Measurements from ENCODE around the gene ADGRA1.

The ADGRA1 gene

DNA sequence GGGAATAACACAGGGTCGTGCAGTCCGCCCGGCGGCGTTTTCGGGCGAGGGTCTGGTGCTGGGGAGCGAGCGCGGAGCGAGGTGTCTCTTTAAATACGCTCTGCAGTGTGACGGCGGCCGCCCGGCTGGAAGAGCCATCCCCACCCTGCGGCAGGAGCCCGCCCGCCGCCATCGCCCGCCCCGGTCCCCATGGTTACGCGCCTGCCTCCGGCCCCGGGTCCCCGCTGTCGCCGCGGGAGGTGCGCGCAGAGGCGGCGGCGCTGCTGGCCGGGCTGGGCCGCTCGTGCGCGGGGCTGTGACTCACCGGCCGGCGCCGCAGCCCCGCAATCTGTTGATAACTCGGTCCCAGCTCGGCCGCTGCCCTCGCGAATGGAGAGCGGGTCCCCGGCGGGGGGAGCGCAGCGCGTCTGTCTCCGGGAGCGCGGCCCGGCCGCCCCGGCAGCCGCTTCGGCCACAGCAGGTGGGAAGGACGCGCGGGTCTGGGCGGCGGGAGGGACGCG lies at the start of gene ADGRA1:
Gene ADGRA1, plus strand, starts transcription at position 246 of the 500 bp plus-strand sequence. CDS start 986 bp downstream, outside the sequence.
- no peak for TF ChIP-seq CTCF (IDR thresholded peaks at IDR 0.05; ENCODE audit: low read depth, low read length)
- H3K4me3 ChIP-seq (ENCODE audit: low read depth, low read length): no peak within 1 kb of the TSS
- in situ Hi-C loops (cut with HindIII; ENCODE audit: low sequenced_read_pairs): no loop called here
- DNase-seq (ENCODE audit: low read depth, low spot score): no peak

- DNase-seq (ENCODE audit: low read depth, low spot score): no peak
- no peak overlapping the region for H3K4me3 ChIP-seq (ENCODE audit: low read depth, low read length)
- in situ Hi-C loops (cut with HindIII; ENCODE audit: low sequenced_read_pairs): no loop called here
- TF ChIP-seq CTCF (IDR thresholded peaks at IDR 0.05; ENCODE audit: low read depth, low read length): no peak
These were observed 49.5 kb upstream of the ADGRA1 start for GRCh38 chr10:133038036-133038823.

- in situ Hi-C loops (cut with HindIII; ENCODE audit: low sequenced_read_pairs): no loop called here
- DNase-seq (ENCODE audit: low read depth, low spot score): no peak
- TF ChIP-seq CTCF (IDR thresholded peaks at IDR 0.05; ENCODE audit: low read depth, low read length): no peak
These were observed 48.5 kb upstream of the ADGRA1 start for GRCh38 chr10:133039107-133039802.

DNA sequence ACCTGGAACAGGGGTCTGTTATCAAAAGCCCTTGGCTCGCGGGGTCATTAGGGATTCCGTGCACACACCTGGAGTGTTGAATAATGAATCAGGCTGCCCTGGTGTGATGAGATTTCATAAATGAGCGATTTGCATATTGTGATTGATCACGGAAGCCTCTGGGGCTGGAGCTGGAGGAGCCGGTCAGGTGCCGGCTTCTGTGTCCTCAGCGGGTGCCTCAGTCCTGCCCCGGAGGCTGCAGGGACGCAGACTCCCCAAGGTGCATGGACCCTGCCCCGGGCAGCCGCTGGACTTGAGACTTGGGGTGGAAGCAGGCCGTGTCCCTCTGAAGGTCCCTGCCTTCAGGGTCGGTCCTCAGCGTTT lies 47.9 kb upstream of the ADGRA1 start:
- DNase-seq (ENCODE audit: low read depth, low spot score): no peak
- no peak overlapping the region for H3K4me3 ChIP-seq (ENCODE audit: low read depth, low read length)
- TF ChIP-seq CTCF (IDR thresholded peaks at IDR 0.05; ENCODE audit: low read depth, low read length): no peak
- in situ Hi-C loops (cut with HindIII; ENCODE audit: low sequenced_read_pairs): no loop called here

More at GRCh38 chr10:133039107-133039802, 48.5 kb upstream of the ADGRA1 start:
- no peak overlapping the region for H3K4me3 ChIP-seq (ENCODE audit: low read depth, low read length)

- H3K4me3 ChIP-seq (ENCODE audit: low read depth, low read length): no peak overlapping the region
- TF ChIP-seq CTCF (IDR thresholded peaks at IDR 0.05; ENCODE audit: low read depth, low read length): no peak
- in situ Hi-C loops (cut with HindIII; ENCODE audit: low sequenced_read_pairs): no loop called here
- no peak for DNase-seq (ENCODE audit: low read depth, low spot score)
These were observed 47.5 kb upstream of the ADGRA1 start for GRCh38 chr10:133040198-133040597.

GRCh38 chr10:133041101-133041500 lies 46.6 kb upstream of the ADGRA1 start:
- no peak for DNase-seq (ENCODE audit: low read depth, low spot score)
- no peak overlapping the region for H3K4me3 ChIP-seq (ENCODE audit: low read depth, low read length)
- in situ Hi-C loops (cut with HindIII; ENCODE audit: low sequenced_read_pairs): no loop called here
- TF ChIP-seq CTCF (IDR thresholded peaks at IDR 0.05; ENCODE audit: low read depth, low read length): no peak

Measured in astrocyte of the spinal cord (primary cell).